ENCODE measurements around the gene PPP1R12A.

The PPP1R12A gene

DNA sequence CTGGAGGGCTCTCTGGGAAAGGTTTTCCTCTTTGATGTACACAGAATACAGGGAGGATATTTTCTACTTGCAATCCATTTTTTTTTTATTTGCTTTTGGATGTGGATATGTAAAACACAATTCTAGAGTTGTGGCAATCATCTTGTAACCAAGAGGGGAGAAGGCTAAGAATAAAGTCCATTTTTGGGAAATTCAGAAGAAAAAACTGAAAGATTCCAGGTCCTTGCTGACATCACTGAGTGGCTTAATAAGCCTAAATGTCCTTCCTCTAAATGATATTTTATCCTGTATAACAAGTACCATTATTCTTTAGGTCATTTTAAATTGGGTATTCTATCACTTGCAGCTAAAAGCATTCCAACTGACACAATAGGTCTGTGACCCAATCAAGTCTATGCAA is 64.0 kb downstream of the PPP1R12A start:
- peaks cover 11 to 23% of the 10 kb centered on the region in 2 experiments; a peak in 2 of 3 replicates for H3K36me3 ChIP-seq (ENCODE audit: control insufficient read depth in 2 of 2, insufficient read depth in 1 of 2, low read length in 2 of 2)
- POLR2A ChIA-PET, result no interaction called here
- H3K4me1 ChIP-seq (ENCODE audit: control insufficient read depth, insufficient read depth, low read length), result no peaks in the 10 kb centered on the region
- CTCF ChIA-PET, result no interaction called here
- no peak overlapping the region for H3K27ac ChIP-seq (ENCODE audit: extremely low read depth, low read depth, low read length)
- no peak for TF ChIP-seq ZNF777 (tag by site-specific recombination; IDR thresholded peaks at IDR 0.05; ENCODE audit: borderline replicate concordance)
- TF ChIP-seq, protein P1, sequence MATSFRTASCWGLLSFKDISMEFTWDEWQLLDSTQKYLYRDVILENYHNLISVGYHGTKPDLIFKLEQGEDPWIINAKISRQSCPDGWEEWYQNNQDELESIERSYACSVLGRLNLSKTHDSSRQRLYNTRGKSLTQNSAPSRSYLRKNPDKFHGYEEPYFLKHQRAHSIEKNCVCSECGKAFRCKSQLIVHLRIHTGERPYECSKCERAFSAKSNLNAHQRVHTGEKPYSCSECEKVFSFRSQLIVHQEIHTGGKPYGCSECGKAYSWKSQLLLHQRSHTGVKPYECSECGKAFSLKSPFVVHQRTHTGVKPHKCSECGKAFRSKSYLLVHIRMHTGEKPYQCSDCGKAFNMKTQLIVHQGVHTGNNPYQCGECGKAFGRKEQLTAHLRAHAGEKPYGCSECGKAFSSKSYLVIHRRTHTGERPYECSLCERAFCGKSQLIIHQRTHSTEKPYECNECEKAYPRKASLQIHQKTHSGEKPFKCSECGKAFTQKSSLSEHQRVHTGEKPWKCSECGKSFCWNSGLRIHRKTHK (tag by site-specific recombination; IDR thresholded peaks at IDR 0.05), result no peak
- TF ChIP-seq ZNF571 (tag by site-specific recombination; IDR thresholded peaks at IDR 0.05), result no peak
- no peak for TF ChIP-seq ZNF155 (tag by site-specific recombination; IDR thresholded peaks at IDR 0.05)
- TF ChIP-seq, protein P2, sequence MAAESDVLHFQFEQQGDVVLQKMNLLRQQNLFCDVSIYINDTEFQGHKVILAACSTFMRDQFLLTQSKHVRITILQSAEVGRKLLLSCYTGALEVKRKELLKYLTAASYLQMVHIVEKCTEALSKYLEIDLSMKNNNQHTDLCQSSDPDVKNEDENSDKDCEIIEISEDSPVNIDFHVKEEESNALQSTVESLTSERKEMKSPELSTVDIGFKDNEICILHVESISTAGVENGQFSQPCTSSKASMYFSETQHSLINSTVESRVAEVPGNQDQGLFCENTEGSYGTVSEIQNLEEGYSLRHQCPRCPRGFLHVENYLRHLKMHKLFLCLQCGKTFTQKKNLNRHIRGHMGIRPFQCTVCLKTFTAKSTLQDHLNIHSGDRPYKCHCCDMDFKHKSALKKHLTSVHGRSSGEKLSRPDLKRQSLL (tag by site-specific recombination; IDR thresholded peaks at IDR 0.05), result no peak
- TF ChIP-seq, protein P3, sequence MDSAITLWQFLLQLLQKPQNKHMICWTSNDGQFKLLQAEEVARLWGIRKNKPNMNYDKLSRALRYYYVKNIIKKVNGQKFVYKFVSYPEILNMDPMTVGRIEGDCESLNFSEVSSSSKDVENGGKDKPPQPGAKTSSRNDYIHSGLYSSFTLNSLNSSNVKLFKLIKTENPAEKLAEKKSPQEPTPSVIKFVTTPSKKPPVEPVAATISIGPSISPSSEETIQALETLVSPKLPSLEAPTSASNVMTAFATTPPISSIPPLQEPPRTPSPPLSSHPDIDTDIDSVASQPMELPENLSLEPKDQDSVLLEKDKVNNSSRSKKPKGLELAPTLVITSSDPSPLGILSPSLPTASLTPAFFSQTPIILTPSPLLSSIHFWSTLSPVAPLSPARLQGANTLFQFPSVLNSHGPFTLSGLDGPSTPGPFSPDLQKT (IDR thresholded peaks at IDR 0.05; ENCODE audit: borderline replicate concordance, low read depth, low read length), result no peak
- TF ChIP-seq, protein P4, sequence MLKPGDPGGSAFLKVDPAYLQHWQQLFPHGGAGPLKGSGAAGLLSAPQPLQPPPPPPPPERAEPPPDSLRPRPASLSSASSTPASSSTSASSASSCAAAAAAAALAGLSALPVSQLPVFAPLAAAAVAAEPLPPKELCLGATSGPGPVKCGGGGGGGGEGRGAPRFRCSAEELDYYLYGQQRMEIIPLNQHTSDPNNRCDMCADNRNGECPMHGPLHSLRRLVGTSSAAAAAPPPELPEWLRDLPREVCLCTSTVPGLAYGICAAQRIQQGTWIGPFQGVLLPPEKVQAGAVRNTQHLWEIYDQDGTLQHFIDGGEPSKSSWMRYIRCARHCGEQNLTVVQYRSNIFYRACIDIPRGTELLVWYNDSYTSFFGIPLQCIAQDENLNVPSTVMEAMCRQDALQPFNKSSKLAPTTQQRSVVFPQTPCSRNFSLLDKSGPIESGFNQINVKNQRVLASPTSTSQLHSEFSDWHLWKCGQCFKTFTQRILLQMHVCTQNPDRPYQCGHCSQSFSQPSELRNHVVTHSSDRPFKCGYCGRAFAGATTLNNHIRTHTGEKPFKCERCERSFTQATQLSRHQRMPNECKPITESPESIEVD (tag by site-specific recombination; IDR thresholded peaks at IDR 0.05), result no peak
- TF ChIP-seq, protein P5, sequence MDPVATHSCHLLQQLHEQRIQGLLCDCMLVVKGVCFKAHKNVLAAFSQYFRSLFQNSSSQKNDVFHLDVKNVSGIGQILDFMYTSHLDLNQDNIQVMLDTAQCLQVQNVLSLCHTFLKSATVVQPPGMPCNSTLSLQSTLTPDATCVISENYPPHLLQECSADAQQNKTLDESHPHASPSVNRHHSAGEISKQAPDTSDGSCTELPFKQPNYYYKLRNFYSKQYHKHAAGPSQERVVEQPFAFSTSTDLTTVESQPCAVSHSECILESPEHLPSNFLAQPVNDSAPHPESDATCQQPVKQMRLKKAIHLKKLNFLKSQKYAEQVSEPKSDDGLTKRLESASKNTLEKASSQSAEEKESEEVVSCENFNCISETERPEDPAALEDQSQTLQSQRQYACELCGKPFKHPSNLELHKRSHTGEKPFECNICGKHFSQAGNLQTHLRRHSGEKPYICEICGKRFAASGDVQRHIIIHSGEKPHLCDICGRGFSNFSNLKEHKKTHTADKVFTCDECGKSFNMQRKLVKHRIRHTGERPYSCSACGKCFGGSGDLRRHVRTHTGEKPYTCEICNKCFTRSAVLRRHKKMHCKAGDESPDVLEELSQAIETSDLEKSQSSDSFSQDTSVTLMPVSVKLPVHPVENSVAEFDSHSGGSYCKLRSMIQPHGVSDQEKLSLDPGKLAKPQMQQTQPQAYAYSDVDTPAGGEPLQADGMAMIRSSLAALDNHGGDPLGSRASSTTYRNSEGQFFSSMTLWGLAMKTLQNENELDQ (tag by site-specific recombination; IDR thresholded peaks at IDR 0.05; ENCODE audit: low read depth), result no peak
- TF ChIP-seq, protein P6, sequence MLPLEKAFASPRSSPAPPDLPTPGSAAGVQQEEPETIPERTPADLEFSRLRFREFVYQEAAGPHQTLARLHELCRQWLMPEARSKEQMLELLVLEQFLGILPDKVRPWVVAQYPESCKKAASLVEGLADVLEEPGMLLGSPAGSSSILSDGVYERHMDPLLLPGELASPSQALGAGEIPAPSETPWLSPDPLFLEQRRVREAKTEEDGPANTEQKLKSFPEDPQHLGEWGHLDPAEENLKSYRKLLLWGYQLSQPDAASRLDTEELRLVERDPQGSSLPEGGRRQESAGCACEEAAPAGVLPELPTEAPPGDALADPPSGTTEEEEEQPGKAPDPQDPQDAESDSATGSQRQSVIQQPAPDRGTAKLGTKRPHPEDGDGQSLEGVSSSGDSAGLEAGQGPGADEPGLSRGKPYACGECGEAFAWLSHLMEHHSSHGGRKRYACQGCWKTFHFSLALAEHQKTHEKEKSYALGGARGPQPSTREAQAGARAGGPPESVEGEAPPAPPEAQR (tag by site-specific recombination; IDR thresholded peaks at IDR 0.05), result no peak
- H3K4me3 ChIP-seq (ENCODE audit: low read depth, low read length), result no peak overlapping the region
- H3K9me3 ChIP-seq (ENCODE audit: control insufficient read depth, insufficient read depth, low read depth, low read length), result no peaks in the 10 kb centered on the region

DNA sequence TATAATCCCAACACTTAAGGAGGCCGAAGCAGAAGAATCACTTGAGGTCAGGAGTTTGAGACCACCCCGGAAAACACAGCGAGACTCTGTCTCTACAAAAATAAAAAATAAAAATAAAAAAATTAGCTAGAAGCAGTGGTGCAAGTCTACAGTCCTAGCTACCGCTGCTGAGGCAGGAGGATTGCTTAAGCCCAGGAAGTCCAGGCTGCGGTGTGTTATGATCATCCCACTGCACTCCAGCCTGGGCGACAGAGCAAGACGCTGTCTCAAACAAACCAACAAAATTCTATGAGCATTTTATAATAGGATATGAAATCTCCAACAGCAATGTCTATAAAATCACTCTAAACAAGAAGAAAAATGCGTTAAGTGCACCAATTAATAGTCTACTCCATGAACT is 75.3 kb downstream of the PPP1R12A start:
- Histone ChIP-seq H3K4me1 (ENCODE audit: control insufficient read depth, insufficient read depth, low read length) (no peaks in the 10 kb centered on the region), H3K9me3 (ENCODE audit: control insufficient read depth, insufficient read depth, low read depth, low read length) (no peaks in the 10 kb centered on the region), H3K36me3 (ENCODE audit: control insufficient read depth in 2 of 2, insufficient read depth in 1 of 2, low read length in 2 of 2) (no peaks in the 10 kb centered on the region), H3K4me3 (ENCODE audit: low read depth, low read length) (no peak overlapping the region), H3K27ac (ENCODE audit: extremely low read depth, low read depth, low read length) (no peak overlapping the region)
- ChIA-PET CTCF (interaction anchor here (1.2 kb wide), 1 partner anchor 27 kb away, joined by 4 read pairs; no protein-coding TSS in a partner anchor), POLR2A (interaction anchor here (0.7 kb wide), 1 partner anchor 20 kb away, joined by 3 read pairs; no protein-coding TSS in a partner anchor)
- TF ChIP-seq ZNF274 (IDR thresholded peaks at IDR 0.05; ENCODE audit: low read length), result no peak
- no peak for TF ChIP-seq ZNF274 (tag by site-specific recombination; IDR thresholded peaks at IDR 0.05; ENCODE audit: borderline replicate concordance)
